ENCODE measurements around the gene SPRING1. TPM values are rescaled to one million over a fixed set of nuclear protein-coding genes. Genes with fewer than 3 reads are reported as not detected.

The SPRING1 gene
- polyA plus RNA-seq, 3 donors from 2014 or later = 30.4 to 41.7 (median 38.4) TPM

DNA sequence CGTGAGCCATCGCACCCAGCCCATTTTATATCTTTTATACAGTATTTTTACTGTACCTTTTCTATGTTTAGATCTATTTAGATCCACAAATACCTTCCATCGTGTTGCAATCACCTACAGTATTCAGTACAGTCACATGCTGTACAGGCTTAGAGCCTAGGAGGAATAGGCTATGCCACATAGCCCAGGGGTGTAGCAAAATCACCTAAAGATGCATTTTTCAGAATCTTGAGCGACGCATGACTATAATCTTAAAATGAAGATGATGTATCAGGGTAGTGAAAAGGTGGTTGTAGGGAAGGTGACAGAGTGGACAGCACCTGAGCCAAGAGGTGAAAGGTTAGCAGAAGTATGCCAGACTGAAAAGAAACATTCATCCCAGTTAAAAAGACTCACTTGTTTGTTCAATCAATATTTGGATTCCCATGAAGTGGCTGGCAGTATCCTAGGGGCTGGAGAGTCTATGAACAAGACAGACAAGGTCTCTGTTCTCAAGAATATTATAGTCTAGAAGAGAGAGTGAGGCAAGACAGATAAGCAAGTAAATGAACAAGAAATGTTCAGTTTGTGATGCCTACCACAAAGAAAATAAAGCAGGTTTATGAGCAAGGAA lies 3.6 kb downstream of the SPRING1 start:
- Mint-ChIP-seq H3K4me3 (peak overlapping the region in 3 of 5 donors; percentile 3 to 64 (median 12)), H3K27ac (peak overlapping the region in 2 of 6 donors; percentile 9 to 14), H3K4me1 (peaks cover 41 to 46% of the 10 kb centered on the region in 2 donors), H3K27me3 (ENCODE audit: low read depth in 3 of 3) (peaks cover 2 to 7% (median 5%) of the 10 kb centered on the region in 3 donors), H3K36me3 (peaks cover 10 to 14% (median 13%) of the 10 kb centered on the region in 3 donors), H3K9me3 (no peaks in the 10 kb centered on the region)
- DNase-seq = no peak

DNA sequence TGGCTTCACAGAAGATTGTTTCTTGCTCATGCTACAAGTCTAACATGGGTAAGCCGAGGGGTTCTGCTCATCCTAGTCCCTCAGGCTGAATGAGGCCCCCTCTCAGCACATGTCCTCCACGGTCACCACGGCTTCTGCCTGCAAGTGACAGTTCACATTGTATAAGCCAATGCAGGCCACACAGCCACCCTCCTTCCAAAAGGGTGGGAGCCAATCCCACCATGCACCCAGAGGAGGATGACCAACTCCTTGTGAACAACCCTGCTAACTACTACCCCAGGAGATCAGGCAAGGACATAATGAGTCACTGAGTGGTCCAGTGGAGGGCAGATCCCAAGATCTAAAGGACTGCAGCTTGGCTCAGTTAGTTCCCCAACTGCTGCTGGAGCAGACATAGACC lies 6.1 kb downstream of the SPRING1 start:
- no peaks in the 10 kb centered on the region for H3K9me3 Mint-ChIP-seq
- H3K27ac Mint-ChIP-seq = no peak overlapping the region
- no peak overlapping the region for H3K4me3 Mint-ChIP-seq
- H3K27me3 Mint-ChIP-seq (ENCODE audit: low read depth in 3 of 3) = peaks cover 0 to 2% (median 0%) of the 10 kb centered on the region in 3 donors
- peaks cover 10 to 16% (median 14%) of the 10 kb centered on the region in 3 donors for H3K36me3 Mint-ChIP-seq
- no peak for DNase-seq
- peaks cover 27 to 42% of the 10 kb centered on the region in 2 donors for H3K4me1 Mint-ChIP-seq

DNA sequence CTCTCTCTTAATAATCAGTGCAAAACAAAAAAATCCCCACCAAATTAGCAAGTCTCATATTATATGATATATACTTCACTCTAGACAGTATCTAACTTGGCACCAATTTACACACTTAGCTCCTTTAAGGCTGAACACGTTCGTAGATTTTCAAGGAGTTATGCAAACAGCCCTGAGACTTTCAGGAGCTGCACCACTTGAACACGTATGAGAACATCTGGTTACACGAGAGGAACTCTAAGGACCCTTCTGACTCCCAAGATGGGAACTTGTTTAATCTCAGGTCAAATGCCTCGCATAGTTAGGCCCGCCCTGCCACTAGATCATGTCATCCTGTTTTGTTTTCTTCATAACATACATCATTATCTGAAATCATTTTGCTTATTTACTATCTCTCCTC lies 10.0 kb downstream of the SPRING1 start:
- H3K36me3 Mint-ChIP-seq = peaks cover 2 to 8% (median 8%) of the 10 kb centered on the region in 3 donors
- H3K9me3 Mint-ChIP-seq = no peaks in the 10 kb centered on the region
- H3K4me1 Mint-ChIP-seq = peaks cover 8 to 26% of the 10 kb centered on the region in 2 donors
- peaks cover 0 to 2% (median 0%) of the 10 kb centered on the region in 3 donors for H3K27me3 Mint-ChIP-seq (ENCODE audit: low read depth in 3 of 3)
- DNase-seq = no peak
- no peak overlapping the region for H3K4me3 Mint-ChIP-seq
- H3K27ac Mint-ChIP-seq = no peak overlapping the region

DNA sequence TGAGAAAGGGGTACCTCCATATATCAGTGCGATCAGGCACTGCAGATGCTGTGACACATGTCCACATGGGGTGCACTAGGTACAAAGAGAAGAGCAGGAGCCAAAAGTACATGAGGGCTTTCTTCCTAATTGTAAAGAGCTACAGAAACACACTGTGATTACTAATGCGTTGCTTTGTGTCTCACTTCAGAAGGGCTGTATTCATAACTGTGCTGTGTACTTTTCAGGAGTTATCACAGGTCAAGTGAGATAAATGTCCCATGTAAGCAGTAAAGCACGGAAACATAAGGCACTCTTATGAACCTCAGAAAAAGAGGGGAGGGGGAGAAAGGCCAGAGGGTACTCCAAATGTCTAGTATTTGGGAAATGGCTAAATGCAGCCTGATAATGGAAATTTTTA lies 10.6 kb downstream of the SPRING1 start:
- H3K9me3 Mint-ChIP-seq = no peaks in the 10 kb centered on the region
- H3K4me3 Mint-ChIP-seq = no peak overlapping the region
- H3K4me1 Mint-ChIP-seq = peaks cover 8 to 22% of the 10 kb centered on the region in 2 donors
- no peak for DNase-seq
- peaks cover 0 to 2% (median 0%) of the 10 kb centered on the region in 3 donors for H3K27me3 Mint-ChIP-seq (ENCODE audit: low read depth in 3 of 3)
- no peak overlapping the region for H3K27ac Mint-ChIP-seq
- peaks cover 0 to 11% (median 10%) of the 10 kb centered on the region in 3 donors for H3K36me3 Mint-ChIP-seq

DNA sequence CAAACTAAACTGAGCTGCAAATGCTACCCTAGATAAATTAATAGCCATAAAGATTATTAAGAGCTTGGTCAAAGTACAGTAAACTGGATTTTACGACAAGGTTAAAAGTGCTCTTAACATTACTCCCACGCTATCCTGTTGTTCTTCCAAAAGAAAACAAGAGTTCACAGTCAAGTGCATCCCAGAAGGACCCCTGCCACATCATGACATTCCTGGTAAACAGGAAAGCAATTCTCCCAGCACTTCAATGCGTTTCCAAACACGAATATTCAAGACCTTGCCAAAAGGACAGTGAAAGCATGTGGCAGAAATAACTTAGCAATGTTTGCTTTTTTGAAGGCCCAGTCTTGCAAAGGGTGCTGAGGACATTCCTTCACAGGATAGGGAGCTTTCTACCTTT lies 11.2 kb downstream of the SPRING1 start:
- Mint-ChIP-seq H3K27ac (no peak overlapping the region), H3K4me3 (no peak overlapping the region), H3K9me3 (no peaks in the 10 kb centered on the region), H3K4me1 (peaks cover 6 to 22% of the 10 kb centered on the region in 2 donors), H3K27me3 (ENCODE audit: low read depth in 3 of 3) (no peaks in the 10 kb centered on the region), H3K36me3 (peaks cover 0 to 12% (median 10%) of the 10 kb centered on the region in 3 donors)
- no peak for DNase-seq

DNA sequence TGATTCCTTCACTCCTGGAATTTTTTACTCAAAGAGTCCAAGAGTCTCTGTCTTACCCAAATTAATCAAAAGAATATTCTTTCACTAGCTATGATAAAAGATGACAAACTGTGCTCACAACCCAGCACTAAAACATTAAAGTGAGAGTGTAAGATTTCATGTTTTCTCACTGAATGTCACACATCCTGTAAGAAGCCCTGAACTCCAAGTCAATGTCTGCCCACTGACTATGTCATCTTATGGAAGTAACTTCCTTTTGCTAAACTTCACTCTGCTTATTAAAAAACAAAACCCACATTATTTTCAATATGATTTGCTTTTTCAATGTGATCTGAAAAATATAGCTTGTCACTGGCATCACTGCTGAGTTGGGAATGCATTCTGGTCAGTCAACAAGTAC lies 15.6 kb downstream of the SPRING1 start:
- peaks cover 0 to 26% (median 10%) of the 10 kb centered on the region in 3 donors for H3K36me3 Mint-ChIP-seq
- no peak overlapping the region for H3K27ac Mint-ChIP-seq
- H3K4me1 Mint-ChIP-seq = peaks cover 5 to 13% of the 10 kb centered on the region in 2 donors

DNA sequence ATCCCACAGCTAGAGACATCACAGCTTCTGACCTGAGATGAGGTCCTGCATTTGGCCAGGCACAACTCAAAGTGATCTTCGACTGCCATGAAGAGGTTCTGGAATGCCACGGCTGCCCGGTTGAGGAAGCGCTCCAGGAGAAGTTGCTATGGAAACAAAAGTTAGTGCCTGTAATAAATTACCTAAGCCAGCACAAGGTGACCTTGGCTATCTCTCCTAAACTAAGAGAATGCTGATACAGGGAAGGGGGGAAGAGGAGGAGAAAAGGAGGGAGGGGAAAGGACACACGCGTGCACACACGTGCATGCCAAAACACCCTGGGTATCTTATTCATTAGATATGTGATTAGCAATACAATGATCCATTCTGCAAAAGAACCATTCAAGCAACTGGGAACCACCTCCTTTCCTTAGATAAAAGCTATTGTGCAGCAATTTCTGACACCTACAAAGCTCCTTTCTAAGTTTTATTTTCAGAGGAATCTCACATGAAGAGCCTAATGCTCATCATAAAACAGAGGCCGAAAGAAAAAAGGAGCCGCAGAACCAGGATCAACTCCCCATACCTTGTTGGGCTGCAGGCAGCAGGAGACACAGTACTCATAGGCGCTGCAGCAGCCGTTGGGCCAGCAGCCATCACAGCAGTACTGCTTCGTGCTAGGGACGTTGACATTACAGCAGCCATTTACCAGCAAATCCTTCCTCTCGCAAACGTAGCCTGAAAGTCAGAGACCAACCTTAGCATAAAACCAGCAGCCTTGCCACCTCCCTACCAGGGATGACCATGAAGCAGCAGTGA lies 17.9 kb downstream of the SPRING1 start:
- no peak overlapping the region for H3K4me3 Mint-ChIP-seq

More for the DNA sequence above, 15.6 kb downstream of the SPRING1 start:
- DNase-seq = no peak
- Mint-ChIP-seq H3K27me3 (ENCODE audit: low read depth in 3 of 3) (no peaks in the 10 kb centered on the region), H3K9me3 (no peaks in the 10 kb centered on the region), H3K4me3 (no peak overlapping the region)

DNA sequence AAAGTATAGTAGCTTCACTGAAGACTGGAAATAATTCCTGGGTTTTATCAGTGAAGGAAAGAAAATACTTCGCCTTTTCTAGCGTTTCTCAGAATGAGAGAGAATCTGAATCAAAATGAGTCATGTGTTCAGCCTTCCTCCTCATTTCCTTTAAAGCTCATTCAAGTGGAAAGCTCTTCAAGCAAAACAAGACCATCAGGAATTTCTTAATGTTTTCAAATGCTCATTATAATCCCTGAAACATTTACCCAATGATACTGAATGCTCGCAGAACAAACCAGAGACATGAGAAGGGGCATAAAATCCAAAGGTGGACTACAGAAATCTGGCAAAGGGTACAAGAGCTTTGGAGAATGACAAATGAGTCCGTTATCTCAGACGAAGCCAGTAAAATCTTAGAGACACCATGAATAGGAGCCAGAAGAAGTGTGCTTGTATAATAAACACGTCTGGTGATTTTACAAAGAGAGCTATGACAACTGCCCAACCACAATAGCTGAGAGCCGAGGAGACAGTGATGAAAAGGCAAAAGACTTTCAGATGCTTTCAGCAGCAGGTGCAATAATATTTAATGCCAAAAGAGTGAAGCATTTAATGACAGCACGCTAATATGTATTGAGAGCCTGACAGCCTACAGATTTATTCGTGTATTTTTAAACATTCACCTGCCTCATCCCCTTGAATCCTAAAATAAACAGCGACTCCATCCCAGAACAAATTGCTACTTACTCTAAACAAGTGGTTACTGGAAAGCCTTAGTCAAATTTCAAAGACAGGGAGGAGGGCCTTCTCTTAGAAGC lies 19.0 kb downstream of the SPRING1 start:
- Mint-ChIP-seq H3K27me3 (ENCODE audit: low read depth in 3 of 3) (no peaks in the 10 kb centered on the region), H3K27ac (peak overlapping the region in 1 of 6 donors; percentile 55), H3K4me1 (peaks cover under 1 to 4% of the 10 kb centered on the region in 2 donors), H3K4me3 (no peak overlapping the region), H3K36me3 (peaks cover 7 to 44% (median 27%) of the 10 kb centered on the region in 3 donors), H3K9me3 (no peaks in the 10 kb centered on the region)
- DNase-seq = no peak

More for the DNA sequence above, 17.9 kb downstream of the SPRING1 start:
- Mint-ChIP-seq H3K36me3 (peaks cover 7 to 42% (median 27%) of the 10 kb centered on the region in 3 donors), H3K4me1 (peaks cover 0 to 4% of the 10 kb centered on the region in 2 donors), H3K9me3 (no peaks in the 10 kb centered on the region), H3K27me3 (ENCODE audit: low read depth in 3 of 3) (no peaks in the 10 kb centered on the region), H3K27ac (no peak overlapping the region)
- DNase-seq = no peak

DNA sequence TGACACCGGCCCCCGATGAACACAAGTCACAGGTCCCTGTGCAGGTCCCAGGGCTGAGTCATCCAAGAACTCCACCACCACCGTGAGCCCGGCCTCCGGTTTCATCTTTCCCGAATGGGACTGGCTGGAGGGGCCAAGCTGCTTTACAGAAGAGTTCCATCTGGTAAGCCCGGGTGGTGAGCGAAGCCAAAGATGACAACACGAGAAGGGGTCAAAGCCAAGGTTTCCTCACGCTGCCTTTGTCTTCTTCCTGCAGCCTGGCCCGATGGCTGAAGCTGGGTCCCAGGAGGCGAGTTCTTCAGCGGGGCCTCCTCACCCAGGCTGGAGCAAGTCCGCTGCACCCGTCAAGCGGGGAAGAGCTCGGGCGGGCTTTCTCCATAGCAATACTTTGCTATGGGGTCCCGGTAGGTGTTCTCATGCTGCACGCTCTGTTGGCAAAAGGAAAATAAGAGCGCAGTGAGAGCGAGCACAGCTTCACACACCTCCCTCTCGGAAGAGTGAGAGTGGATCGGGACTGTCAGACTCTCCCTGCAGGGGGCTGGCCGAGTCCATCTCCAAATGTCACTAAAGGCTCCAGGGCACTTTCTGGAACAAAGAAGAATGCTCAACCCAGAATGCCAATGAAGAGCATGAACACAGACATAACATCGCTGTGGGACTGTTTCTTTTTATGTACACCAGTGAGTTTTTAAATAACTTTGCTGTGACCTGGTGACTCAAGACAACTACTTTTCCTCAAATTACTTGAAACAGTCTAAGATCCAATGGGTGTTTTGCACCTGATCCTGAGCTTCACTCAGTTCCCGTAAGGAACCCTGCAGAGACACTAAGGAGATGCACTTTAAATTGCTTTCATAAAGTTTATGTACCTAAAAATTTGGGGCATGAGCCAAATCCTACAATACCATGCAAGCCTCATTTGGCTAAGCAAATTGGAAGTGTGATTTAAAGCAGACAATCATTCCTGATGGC lies 20.1 kb downstream of the SPRING1 start:
- no peak overlapping the region for H3K27ac Mint-ChIP-seq
- H3K4me3 Mint-ChIP-seq = no peak overlapping the region
- DNase-seq = no peak
- H3K9me3 Mint-ChIP-seq = no peaks in the 10 kb centered on the region
- peaks cover 7 to 49% (median 27%) of the 10 kb centered on the region in 3 donors for H3K36me3 Mint-ChIP-seq
- H3K27me3 Mint-ChIP-seq (ENCODE audit: low read depth in 3 of 3) = no peaks in the 10 kb centered on the region
- H3K4me1 Mint-ChIP-seq = peaks cover 4 to 9% of the 10 kb centered on the region in 2 donors

DNA sequence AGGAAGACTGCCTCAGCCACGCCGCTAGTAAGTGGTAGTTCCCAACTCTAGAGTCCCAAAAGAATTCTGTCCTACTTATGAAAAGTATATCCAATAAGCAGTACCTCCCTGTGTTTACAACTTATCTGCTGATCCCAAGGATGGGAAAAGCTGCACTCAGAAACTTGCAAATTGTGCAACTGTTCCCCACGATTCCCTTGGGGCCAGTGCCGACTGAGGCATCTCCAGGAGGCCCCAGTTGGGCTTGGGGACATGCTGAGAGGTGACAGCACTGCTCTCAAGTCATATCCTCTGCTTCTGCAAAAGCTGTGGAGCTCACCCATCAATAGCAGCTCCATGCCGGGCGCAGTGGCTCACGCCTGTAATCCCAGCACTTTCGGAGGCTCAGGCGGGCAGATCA lies 23.7 kb downstream of the SPRING1 start:
- Mint-ChIP-seq H3K4me1 (peaks cover 2 to 11% of the 10 kb centered on the region in 2 donors), H3K36me3 (peaks cover 7 to 26% (median 18%) of the 10 kb centered on the region in 3 donors), H3K4me3 (no peak overlapping the region), H3K27me3 (ENCODE audit: low read depth in 3 of 3) (no peaks in the 10 kb centered on the region), H3K27ac (peak overlapping the region in 1 of 6 donors; percentile 49), H3K9me3 (no peaks in the 10 kb centered on the region)
- DNase-seq = no peak

DNA sequence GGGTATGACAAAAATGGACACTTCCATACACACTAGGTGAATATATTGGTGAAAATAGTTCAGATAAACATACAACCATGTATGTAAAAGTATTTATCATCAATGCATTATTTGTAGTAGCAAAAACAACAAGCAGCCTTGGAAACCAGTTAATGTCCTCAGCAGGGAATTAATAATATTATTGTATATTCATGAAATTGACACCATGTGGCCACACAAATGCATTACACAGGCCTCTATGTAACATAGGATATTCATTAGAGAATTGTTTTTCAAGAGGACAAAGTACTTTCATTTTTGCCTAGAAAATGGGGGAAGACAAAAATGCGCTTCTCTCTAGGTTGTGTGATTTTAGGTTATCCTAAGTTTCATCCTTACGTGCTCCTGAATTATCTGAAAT lies 24.3 kb downstream of the SPRING1 start:
- peak overlapping the region in 1 of 6 donors; percentile 49 for H3K27ac Mint-ChIP-seq
- no peaks in the 10 kb centered on the region for H3K9me3 Mint-ChIP-seq
- DNase-seq = no peak
- peaks cover 7 to 26% (median 18%) of the 10 kb centered on the region in 3 donors for H3K36me3 Mint-ChIP-seq
- no peak overlapping the region for H3K4me3 Mint-ChIP-seq
- peaks cover 8 to 17% of the 10 kb centered on the region in 2 donors for H3K4me1 Mint-ChIP-seq
- peaks cover 0 to 3% (median 0%) of the 10 kb centered on the region in 3 donors for H3K27me3 Mint-ChIP-seq (ENCODE audit: low read depth in 3 of 3)

DNA sequence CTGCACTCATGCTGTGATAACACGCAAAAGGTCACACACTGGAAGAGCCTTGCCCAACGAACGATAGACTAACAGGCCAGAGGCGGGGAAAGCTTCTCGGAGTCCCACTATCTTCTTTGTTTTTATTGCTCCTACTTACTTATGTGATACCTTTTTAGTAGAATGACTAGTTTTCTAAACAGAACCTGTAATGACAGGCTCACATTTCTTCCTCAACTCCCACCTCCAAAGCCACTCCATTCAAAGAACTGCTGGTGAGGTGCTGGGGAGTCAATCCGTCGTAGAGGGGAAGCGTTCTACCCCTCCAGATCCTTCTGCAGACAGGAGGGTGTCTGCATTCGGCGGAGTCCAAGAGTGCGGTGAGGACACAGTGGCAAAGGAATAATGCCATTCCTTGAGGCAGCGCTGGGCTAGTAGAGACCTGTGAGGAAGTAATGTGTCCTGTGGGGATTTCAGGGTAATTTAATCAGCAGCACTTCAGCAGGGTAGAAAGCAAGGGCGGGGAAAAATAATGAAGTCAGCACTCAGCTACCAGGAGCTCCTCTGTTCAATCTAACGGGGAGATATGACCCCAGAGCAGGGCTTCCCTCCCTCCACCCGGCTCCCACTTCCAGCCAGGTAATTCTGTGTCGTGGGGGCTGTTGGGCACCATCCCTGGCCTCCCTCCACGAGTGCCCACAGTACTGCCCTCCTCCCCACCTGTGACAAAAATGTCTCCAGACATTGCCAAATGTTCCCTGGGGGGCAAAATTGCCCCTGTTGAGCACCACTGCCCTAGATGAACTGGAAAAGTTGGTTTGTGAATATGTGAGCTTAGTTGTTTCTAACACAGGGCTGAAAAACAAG lies 25.2 kb downstream of the SPRING1 start:
- no peak overlapping the region for H3K4me3 Mint-ChIP-seq
- H3K27me3 Mint-ChIP-seq (ENCODE audit: low read depth in 3 of 3) = peaks cover 0 to 5% (median 2%) of the 10 kb centered on the region in 3 donors
- H3K36me3 Mint-ChIP-seq = peaks cover 7 to 26% (median 18%) of the 10 kb centered on the region in 3 donors
- no peak for DNase-seq
- H3K9me3 Mint-ChIP-seq = no peaks in the 10 kb centered on the region
- peak overlapping the region in 1 of 6 donors; percentile 36 for H3K27ac Mint-ChIP-seq
- H3K4me1 Mint-ChIP-seq = peaks cover 10 to 20% of the 10 kb centered on the region in 2 donors
